Measurements from ENCODE around the gene KRTDAP.

The KRTDAP gene

DNA sequence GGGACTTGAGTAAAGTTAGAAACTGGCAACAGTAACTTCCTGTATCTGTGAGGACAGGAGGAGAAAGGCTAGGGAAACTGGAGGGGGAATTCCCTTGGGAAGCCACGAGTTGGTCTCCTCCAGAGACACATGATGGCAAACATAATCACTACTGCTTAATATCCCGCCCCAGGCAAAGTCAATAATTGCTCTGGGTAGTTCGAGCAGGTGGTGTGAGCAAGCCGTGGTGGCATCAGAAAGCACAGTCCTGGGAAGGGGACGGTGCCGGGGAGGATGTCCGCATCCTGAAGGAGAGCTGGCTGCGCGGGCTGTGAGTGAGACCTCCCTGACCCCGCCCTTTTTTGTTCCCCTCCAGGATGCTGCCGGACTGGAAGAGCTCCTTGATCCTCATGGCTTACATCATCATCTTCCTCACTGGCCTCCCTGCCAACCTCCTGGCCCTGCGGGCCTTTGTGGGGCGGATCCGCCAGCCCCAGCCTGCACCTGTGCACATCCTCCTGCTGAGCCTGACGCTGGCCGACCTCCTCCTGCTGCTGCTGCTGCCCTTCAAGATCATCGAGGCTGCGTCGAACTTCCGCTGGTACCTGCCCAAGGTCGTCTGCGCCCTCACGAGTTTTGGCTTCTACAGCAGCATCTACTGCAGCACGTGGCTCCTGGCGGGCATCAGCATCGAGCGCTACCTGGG, 40.8 kb downstream of the KRTDAP start:
- peak; percentile 12 for DNase-seq

DNA sequence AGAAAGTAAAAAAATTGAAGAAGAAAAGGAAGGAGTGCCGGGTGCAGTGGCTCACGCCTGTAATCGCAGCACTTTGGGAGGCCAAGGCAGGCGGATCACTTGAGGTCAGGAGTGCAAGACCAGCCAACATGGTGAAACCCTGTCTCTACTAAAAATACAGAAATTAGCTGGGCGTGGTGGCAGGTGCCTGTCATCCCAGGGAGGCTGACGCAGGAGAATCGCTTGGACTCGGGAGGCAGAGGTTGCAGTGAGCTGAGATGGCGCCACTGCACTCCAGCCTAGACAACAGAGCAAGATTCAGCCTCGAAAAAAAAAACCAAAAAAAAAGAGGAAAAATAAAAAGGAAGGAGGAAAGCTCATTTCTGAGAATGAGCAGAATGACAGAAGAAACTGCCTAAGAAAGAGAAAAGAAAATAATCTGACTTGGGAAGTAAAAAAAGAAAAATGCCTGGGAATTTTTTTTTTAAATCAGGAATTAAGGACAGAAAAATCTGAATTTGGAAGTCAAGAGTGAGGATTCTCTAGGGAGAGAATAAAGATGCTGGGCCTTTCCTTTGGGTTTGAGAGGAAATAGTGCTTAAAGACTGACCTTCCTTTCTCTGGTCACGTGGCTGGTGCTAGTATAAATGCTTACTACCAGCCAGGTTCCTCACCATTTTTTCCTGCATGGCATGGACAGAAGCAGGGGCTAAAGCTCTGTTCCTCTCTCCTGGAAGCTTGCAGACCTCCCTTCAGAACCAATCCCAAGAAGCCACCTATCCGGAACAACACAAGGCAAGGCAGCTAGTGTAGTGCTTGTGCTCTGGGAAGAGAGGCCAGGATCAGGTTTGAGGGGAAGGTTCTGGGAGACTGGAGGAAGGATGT, 42.4 kb downstream of the KRTDAP start, which contains the start of gene FFAR2:
TSS of gene FFAR2 (plus strand) at position 652 of the 864 bp plus-strand sequence. CDS start 1,458 bp downstream, outside the sequence.
- no peak for DNase-seq

DNA sequence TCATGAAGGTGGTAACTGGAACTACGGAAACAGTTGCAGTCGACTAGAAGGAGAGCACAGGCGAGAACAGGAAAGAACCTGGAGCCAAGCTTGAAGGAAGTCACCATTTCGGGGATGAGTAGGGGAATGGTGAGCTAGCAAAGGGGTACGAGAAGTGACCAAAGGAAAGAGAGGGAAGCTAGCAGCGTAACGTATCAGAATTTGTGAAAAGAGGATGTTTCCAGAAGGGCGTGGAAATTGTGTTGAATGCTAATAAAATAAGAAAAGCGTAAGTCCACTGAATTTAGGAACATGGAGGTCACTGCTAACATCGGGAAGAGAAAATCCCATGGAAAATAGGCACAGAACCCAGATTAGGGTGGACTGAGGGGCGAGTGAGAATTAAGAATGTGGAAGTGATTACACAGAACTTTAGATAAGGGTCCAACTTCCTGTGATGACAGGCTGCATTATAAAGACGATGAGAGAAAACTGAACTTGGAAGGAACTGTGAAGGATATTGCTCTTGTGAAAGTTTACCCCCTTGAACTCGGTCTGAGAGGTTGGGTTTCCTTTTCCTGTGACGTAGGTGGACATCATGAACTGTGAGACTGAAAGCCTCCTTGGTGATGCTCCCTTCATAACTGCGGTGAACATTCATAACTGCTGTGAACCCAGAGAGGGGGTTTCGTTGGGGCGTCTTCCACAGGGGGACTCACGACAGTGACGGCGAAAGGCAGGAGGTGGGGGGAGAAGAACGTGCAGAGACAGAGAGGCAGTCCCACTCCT, 44.3 kb downstream of the KRTDAP start:
- DNase-seq = no peak

DNA sequence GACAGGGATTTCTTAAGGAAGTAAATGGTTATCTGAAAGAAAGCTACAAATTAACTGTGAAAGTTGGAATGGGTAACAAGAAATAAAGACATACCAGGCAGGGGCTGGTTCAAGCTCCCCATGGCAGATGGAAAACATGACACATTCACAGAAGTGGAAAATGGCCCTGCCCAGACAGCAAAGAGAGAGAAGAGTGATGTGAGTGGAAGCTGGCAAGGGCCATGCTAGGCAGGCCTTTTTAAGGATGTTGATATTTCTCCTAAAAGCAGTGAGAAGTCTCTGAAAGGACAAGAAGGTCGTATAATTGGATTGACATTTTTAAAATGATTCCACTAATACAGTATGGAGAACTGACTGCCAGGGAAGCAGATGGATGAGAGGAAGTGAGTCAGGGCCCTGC, 45.5 kb downstream of the KRTDAP start:
- DNase-seq = no peak

DNA sequence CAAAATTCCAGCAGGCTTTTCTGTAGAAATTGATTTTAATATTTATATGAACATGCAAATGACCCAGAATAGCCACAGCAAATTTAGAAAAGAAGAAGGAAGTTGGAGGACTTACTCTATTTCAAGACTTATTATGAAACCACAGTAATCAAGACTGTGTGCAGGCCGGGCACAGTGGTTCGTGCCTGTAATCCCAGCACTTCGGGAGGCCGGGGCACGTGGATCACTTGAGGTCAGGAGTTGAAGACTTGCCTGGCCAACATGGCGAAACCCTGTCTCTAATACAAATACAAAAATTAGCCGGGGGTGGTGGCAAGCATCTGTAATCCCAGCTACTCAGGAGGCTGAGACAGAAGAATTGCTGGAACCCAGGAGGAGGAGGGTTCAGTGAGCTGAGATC, 48.2 kb downstream of the KRTDAP start:
- DNase-seq = no peak

DNA sequence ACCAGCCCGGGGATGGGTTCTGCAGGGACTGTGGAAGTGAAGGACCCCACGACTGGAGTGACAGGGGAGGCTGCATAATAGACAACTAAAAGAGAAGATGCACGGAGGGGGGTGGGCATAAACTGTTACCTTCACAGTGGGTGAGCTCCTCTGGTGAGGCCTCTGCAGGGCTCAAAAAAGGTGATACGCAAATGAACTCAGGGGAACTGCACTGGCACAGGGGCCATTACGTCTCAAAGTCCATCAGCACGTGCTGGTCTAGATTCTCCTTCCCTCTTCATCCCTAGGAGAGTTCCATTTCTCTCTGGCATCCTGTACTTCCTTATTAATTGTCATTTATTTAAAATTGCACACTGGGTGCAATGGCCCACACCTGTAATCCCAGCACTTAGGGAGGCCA, 50.3 kb downstream of the KRTDAP start:
- no peak for DNase-seq

DNA sequence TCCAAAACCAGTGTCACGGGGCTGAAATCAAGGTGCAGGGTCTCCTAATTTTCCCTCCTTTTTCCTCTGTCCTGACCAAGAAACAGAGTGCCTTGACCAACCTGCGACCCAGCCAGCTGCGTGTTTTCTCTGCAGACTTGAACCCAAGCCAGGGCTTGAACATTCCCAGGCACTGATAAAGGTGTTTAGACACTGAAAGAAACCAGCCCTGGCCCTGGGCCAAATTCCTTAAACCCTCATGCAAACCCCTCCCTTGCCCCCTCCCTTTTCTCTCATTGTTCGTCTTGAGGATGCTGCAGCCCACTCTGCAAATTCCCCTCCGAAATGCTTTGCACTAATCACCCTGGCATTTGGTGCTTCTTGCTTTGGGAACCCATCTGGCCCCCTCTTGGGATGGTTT, 51.7 kb downstream of the KRTDAP start:
- peak; percentile 18 for DNase-seq

DNA sequence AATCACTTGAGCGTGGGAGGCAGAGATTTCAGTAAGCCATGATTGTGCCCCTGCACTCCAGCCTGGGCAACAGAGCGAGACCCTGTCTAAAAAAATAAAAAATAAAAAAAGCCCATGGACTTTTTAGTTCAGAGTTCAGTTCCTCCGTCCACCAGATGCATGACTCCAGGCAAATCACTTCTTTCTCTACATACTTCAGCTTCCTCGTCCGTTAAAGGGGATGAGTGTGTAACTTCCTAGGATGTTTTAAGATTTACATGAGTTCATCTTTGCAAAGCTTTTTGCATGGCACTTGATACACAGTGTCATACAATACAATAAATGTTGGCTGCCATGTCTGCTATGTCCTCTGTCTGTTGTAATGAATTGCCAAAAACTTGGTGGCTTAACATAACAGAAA, 52.2 kb downstream of the KRTDAP start:
- DNase-seq = no peak

DNA sequence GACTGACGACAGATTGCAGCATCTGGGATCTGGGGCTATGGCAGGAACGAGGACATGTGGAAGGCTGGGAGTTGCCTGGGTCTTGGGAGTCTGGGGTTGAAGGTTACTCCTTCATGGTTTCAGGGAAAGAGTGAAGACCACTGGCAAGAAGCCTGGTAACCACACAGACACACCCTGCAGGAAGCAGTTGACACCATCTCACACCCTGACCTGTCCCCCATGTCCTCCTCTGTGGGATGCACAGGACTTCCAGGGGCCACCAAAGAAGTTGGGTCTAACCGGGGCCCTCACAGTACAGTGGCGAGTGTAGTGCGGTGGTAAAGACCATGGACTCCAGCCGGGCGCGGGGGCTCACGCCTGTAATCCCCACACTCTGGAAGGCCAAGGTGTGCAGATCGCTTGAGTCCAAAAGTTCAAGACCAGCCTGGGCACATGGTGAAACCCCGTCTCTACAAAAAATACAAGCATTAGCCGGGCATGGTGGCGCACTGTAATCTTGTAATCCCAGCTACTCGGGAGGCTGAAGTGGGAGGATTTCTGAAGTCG, 52.8 kb downstream of the KRTDAP start:
- no peak for DNase-seq
